ENCODE results near the gene SCEL.

- TF ChIP-seq POLR2A (IDR thresholded peaks at IDR 0.05) (no peak), CTCF (IDR thresholded peaks at IDR 0.05 in 8 of 11, conservative IDR thresholded peaks at IDR 0.05 in 3 of 11) (peak in 1 of 11 experiments; percentile 15), POLR2AphosphoS5 (IDR thresholded peaks at IDR 0.05) (no peak)
Observed at GRCh38 chr13:77506874-77507273, 28.6 kb upstream of the SCEL start.
